ENCODE measurements around the gene MED27. TPM values are rescaled to one million over a fixed set of nuclear protein-coding genes. Genes with fewer than 3 reads are reported as not detected.

MED27 gene
- total and polyA plus RNA-seq, 2 experiments from 2014 or later: 17.2 to 32.1 TPM

DNA sequence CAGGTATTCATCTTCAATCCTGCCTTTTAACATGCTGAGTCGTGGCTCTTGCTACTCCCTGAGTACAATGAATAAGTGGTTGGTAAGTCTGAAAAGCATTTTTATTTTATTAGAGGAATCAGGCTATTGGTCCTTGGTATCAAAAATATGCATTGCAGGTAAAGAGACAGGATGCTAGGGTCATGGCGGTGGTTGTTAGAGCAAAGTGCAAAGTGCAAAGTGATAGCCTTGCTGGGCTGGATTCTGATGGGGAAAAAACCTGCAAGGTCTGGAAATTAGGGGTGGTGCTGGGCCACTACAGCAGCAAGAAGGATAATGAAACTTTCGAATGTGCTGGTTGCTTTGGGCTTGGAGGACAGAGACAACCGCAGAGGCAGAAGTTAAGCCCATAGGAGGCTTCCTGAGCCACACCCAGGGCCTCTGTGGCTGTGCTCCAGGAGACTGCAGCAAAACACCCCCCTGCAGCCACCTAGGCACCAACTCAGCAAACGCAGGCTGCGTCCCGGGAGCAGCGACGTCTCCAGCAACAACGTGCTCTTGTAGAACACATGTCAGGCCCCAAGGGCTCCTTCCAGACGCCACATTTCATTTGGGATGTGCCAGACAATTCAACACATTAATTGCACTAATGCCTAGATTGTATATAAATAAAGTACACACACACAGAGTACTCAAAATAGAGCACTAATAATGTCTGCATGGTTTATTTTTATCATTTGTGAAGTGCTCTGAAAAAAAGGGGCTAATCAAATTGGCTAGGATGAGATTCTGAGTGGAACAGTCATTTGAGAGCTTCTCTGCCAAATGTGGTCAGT, 190.0 kb downstream of the MED27 start:
- Histone ChIP-seq H3K79me2 (no peaks in the 10 kb centered on the region), H3K27me3 (no peaks in the 10 kb centered on the region), H3K9me3 (ENCODE audit: low read depth) (no peaks in the 10 kb centered on the region), H3K4me3 (no peak overlapping the region), H3K27ac (no peak overlapping the region), H3K36me3 (replicated peaks; ENCODE audit: insufficient read depth, low read depth) (no peaks in the 10 kb centered on the region), H2AFZ (no peak overlapping the region), H3K4me2 (no peak overlapping the region), H3K4me1 (ENCODE audit: insufficient read depth) (no peaks in the 10 kb centered on the region), H4K20me1 (ENCODE audit: insufficient read depth, poor library complexity, severe bottlenecking) (no peaks in the 10 kb centered on the region), H3K9me2 (replicated peaks; ENCODE audit: insufficient read depth) (no peaks in the 10 kb centered on the region)
- DNase-seq (ENCODE audit: low spot score): no peak
- TF ChIP-seq, protein P1, sequence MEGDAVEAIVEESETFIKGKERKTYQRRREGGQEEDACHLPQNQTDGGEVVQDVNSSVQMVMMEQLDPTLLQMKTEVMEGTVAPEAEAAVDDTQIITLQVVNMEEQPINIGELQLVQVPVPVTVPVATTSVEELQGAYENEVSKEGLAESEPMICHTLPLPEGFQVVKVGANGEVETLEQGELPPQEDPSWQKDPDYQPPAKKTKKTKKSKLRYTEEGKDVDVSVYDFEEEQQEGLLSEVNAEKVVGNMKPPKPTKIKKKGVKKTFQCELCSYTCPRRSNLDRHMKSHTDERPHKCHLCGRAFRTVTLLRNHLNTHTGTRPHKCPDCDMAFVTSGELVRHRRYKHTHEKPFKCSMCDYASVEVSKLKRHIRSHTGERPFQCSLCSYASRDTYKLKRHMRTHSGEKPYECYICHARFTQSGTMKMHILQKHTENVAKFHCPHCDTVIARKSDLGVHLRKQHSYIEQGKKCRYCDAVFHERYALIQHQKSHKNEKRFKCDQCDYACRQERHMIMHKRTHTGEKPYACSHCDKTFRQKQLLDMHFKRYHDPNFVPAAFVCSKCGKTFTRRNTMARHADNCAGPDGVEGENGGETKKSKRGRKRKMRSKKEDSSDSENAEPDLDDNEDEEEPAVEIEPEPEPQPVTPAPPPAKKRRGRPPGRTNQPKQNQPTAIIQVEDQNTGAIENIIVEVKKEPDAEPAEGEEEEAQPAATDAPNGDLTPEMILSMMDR (IDR thresholded peaks at IDR 0.05; ENCODE audit: poor library complexity): no peak
- no peak for TF ChIP-seq EZH2phosphoT487 (IDR thresholded peaks at IDR 0.05; ENCODE audit: low read depth, severe bottlenecking, unreplicated experiment)
- TF ChIP-seq EZH2 (IDR thresholded peaks at IDR 0.05; ENCODE audit: borderline replicate concordance): no peak
- WGBS (ENCODE audit: low lambda C conversion rate, missing lambda C conversion rate): 56% methylated on average over 11 of the region's 11 CpGs

DNA sequence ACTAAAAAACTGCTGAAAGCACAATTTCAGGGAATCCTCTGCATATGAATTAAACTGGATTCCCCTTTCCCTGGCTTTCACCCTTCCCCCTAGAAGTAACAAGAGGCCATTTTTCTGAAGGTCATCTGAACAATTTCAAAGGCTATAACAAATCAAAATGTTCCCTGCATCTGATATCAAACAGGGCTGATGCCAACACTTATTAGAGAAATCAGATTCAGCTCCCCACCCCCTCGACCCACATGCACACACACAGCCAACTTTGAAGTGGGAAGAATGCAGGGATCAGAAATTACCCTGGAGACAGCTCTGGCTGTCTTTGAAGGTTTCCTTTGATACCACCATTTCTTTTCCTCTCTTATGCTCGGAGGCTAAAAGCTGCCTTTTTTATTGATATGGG, 190.7 kb downstream of the MED27 start:
- no peaks in the 10 kb centered on the region for H3K27me3 ChIP-seq
- H4K20me1 ChIP-seq (ENCODE audit: insufficient read depth, poor library complexity, severe bottlenecking): no peaks in the 10 kb centered on the region
- H3K79me2 ChIP-seq: no peaks in the 10 kb centered on the region
- WGBS (ENCODE audit: low lambda C conversion rate, missing lambda C conversion rate): 68% methylated on average over 2 of the region's 2 CpGs
- DNase-seq (ENCODE audit: low spot score): no peak
- H3K4me3 ChIP-seq: no peak overlapping the region
- no peaks in the 10 kb centered on the region for H3K9me3 ChIP-seq (ENCODE audit: low read depth)
- H3K36me3 ChIP-seq (replicated peaks; ENCODE audit: insufficient read depth, low read depth): no peaks in the 10 kb centered on the region
- no peak overlapping the region for H2AFZ ChIP-seq
- no peak overlapping the region for H3K27ac ChIP-seq
- no peaks in the 10 kb centered on the region for H3K4me1 ChIP-seq (ENCODE audit: insufficient read depth)
- H3K9me2 ChIP-seq (replicated peaks; ENCODE audit: insufficient read depth): no peaks in the 10 kb centered on the region
- TF ChIP-seq, protein P1 (IDR thresholded peaks at IDR 0.05; ENCODE audit: poor library complexity): no peak
- no peak for TF ChIP-seq EZH2 (IDR thresholded peaks at IDR 0.05; ENCODE audit: borderline replicate concordance)
- TF ChIP-seq EZH2phosphoT487 (IDR thresholded peaks at IDR 0.05; ENCODE audit: low read depth, severe bottlenecking, unreplicated experiment): no peak
- H3K4me2 ChIP-seq: no peak overlapping the region

DNA sequence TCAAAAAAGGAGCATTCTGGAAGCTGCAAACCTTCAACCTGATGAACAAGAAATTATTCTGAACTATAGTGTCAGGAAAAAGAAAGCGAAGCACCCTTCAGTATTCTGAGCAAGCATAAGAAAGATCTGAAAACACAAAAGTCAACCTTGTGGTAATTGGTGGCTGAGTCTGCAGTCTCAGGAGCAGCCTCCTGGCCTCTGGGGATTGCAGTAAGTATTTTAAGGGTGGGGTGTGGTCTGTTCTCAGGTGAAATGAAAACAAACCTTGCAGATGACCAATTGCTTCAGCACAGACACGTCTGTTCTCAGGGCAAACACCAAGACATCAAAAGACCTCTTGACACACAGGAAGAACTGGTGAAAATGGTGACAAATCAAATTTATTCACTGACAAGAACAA, 192.0 kb downstream of the MED27 start:
- 81% methylated on average over 2 of the region's 2 CpGs for WGBS (ENCODE audit: low lambda C conversion rate, missing lambda C conversion rate)
- DNase-seq (ENCODE audit: low spot score): no peak
- H4K20me1 ChIP-seq (ENCODE audit: insufficient read depth, poor library complexity, severe bottlenecking): no peaks in the 10 kb centered on the region
- H3K9me2 ChIP-seq (replicated peaks; ENCODE audit: insufficient read depth): no peaks in the 10 kb centered on the region
- H2AFZ ChIP-seq: no peak overlapping the region
- no peaks in the 10 kb centered on the region for H3K79me2 ChIP-seq
- H3K4me2 ChIP-seq: no peak overlapping the region
- TF ChIP-seq, protein P1 (IDR thresholded peaks at IDR 0.05; ENCODE audit: poor library complexity): no peak
- TF ChIP-seq EZH2phosphoT487 (IDR thresholded peaks at IDR 0.05; ENCODE audit: low read depth, severe bottlenecking, unreplicated experiment): no peak
- TF ChIP-seq EZH2 (IDR thresholded peaks at IDR 0.05; ENCODE audit: borderline replicate concordance): no peak
- no peaks in the 10 kb centered on the region for H3K4me1 ChIP-seq (ENCODE audit: insufficient read depth)
- no peak overlapping the region for H3K27ac ChIP-seq
- H3K36me3 ChIP-seq (replicated peaks; ENCODE audit: insufficient read depth, low read depth): no peaks in the 10 kb centered on the region
- H3K4me3 ChIP-seq: no peak overlapping the region
- no peaks in the 10 kb centered on the region for H3K27me3 ChIP-seq
- no peaks in the 10 kb centered on the region for H3K9me3 ChIP-seq (ENCODE audit: low read depth)

Data from hepatocyte (in vitro differentiated cells).